H7 (cell line): Measurements from ENCODE around the gene TSEN34. TPM values are rescaled to one million over a fixed set of nuclear protein-coding genes. Genes with fewer than 3 reads are reported as not detected.
"Not testable (repeated sequence)": the region's sequence is repeated elsewhere in the genome, so short reads cannot be mapped to it uniquely, and the experiment has no call there.

Experiments used
- DNase-seq: peaks from one replicate; pipeline ENCODE4 v3.0.0; 2012
- H3K27me3 ChIP-seq: 2 replicates; pipeline ENCODE4 v1.6.0; 2011; ENCODE audit warnings: mild to moderate bottlenecking, low read length; ENCODE audit not compliant: control insufficient read depth, insufficient read depth
- H3K36me3 ChIP-seq: replicated peaks from 2 replicates; pipeline ENCODE4 v1.5.1; 2011; ENCODE audit warnings: low read length; ENCODE audit not compliant: control insufficient read depth, insufficient read depth
- H3K4me3 ChIP-seq: 2 replicates; pipeline ENCODE4 v1.5.1; 2011; ENCODE audit warnings: low read depth, mild to moderate bottlenecking, control low read depth, low read length, moderate library complexity; ENCODE audit not compliant: insufficient read depth
- total RNA-seq: library from RNA; depleted of rRNA; stranded (reverse); fragments of >200 nt; shearing (Covaris generic); gene quantifications from 2 replicates; pipeline ENCODE4 v1.2.3, GENCODE V29; 2014; rRNA removed

The TSEN34 gene
- total RNA-seq, 1 experiment from 2014 or later = 76.9 TPM

DNA sequence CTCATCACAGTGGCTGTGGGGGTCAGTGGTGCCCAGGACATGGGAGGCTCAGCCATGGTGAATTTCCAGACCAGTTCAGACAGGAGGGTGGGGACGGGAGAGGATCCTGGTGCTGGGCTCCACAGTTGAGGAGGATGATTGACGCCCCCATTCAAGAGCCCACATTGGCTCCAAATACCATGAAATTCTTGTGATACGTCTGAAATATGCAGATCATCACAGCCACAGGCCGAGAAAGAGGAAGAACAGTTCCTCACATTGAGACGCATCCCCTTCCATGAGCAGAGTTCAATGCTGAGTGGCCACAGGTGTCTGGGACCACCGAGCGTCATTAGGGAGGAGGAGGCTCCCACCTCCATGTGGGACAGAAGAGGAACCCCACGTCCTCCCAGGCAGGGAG, 52.7 kb downstream of the TSEN34 start:
- not testable (repeated sequence) for DNase-seq

More for the DNA sequence above, 52.7 kb downstream of the TSEN34 start:
- not testable (repeated sequence) for H3K36me3 ChIP-seq, H3K4me3 ChIP-seq, H3K27me3 ChIP-seq

Other genes with a start within 250 kb of the TSEN34 start
- 0.07 and 0.59 TPM in 2 replicates for gene CACNG8, start 228.4 kb upstream of the TSEN34 start, total RNA-seq
- 0.38 and 0.78 TPM in 2 replicates for gene CACNG6, start 199.7 kb upstream of the TSEN34 start, total RNA-seq
- gene VSTM1, start 127.4 kb upstream of the TSEN34 start, total RNA-seq = not detected in 2 replicates
- not detected in 2 replicates for gene TARM1, start 109.9 kb upstream of the TSEN34 start, total RNA-seq
- gene OSCAR, start 90.5 kb upstream of the TSEN34 start, total RNA-seq = 0.66 and 1.8 TPM in 2 replicates
- 111 and 113 TPM in 2 replicates for gene NDUFA3, start 88.5 kb upstream of the TSEN34 start, total RNA-seq
- gene TFPT, start 75.7 kb upstream of the TSEN34 start, total RNA-seq = 22.4 and 24.3 TPM in 2 replicates
- gene PRPF31, start 75.6 kb upstream of the TSEN34 start, total RNA-seq = 81.7 and 100 TPM in 2 replicates
- 17.0 and 24.9 TPM in 2 replicates for gene CNOT3, start 53.5 kb upstream of the TSEN34 start, total RNA-seq
- 3.6 and 4.7 TPM in 2 replicates for gene LENG1, start 31.6 kb upstream of the TSEN34 start, total RNA-seq
- gene TMC4, start 18.1 kb upstream of the TSEN34 start, total RNA-seq = 1.9 and 2.8 TPM in 2 replicates
- 76.6 and 88.1 TPM in 2 replicates for gene MBOAT7, start 1.7 kb upstream of the TSEN34 start, total RNA-seq
- 3,283 and 3,663 TPM in 2 replicates for gene RPS9, start 9.6 kb downstream of the TSEN34 start, total RNA-seq
- not detected in 2 replicates for gene LILRB3, start 31.7 kb downstream of the TSEN34 start, total RNA-seq
- gene LILRA6, start 51.5 kb downstream of the TSEN34 start, total RNA-seq = not detected in 2 replicates
- not detected in 2 replicates for gene LILRB5, start 66.0 kb downstream of the TSEN34 start, total RNA-seq
- not detected in 2 replicates for gene LILRB2, start 89.8 kb downstream of the TSEN34 start, total RNA-seq
- not detected in 2 replicates for gene LILRA5, start 121.9 kb downstream of the TSEN34 start, total RNA-seq
- gene LILRA4, start 147.9 kb downstream of the TSEN34 start, total RNA-seq = not detected in 2 replicates
- 0.07 and 0.33 TPM in 2 replicates for gene LAIR1, start 173.6 kb downstream of the TSEN34 start, total RNA-seq
- gene TTYH1, start 224.2 kb downstream of the TSEN34 start, total RNA-seq = 13.4 and 17.7 TPM in 2 replicates